IMR-90 (cell line): ENCODE measurements around the gene DHCR24.

Experiments
- CEBPB ChIP-seq: IDR thresholded peaks from 2 replicates; pipeline ENCODE4 v1.6.1; 2012; ENCODE audit warnings: low read depth, low read length, improper control_type of control experiment
- FOS ChIP-seq: fragments of 150-350 bp; IDR thresholded peaks from 2 replicates; pipeline ENCODE4 v1.6.1; 2016; ENCODE audit warnings: low read depth, low read length
- MAFK ChIP-seq: IDR thresholded peaks from 2 replicates; pipeline ENCODE4 v1.6.1; 2012; ENCODE audit warnings: low read depth, low read length, improper control_type of control experiment
- MAZ ChIP-seq: IDR thresholded peaks from 2 replicates; pipeline ENCODE4 v1.6.1; 2012; ENCODE audit warnings: low read depth, mild to moderate bottlenecking, low read length, improper control_type of control experiment, moderate library complexity, borderline replicate concordance
- MXI1 ChIP-seq: IDR thresholded peaks from 2 replicates; pipeline ENCODE4 v1.6.1; 2012; ENCODE audit warnings: low read depth, mild to moderate bottlenecking, low read length, moderate library complexity, borderline replicate concordance
- NFE2L2 ChIP-seq: fragments of 150-350 bp; IDR thresholded peaks from 2 replicates; pipeline ENCODE4 v1.6.1; 2016; ENCODE audit warnings: low read depth, mild to moderate bottlenecking, low read length
- POLR2A ChIP-seq: IDR thresholded peaks from 2 replicates; pipeline ENCODE4 v1.6.1; 2012; ENCODE audit warnings: mild to moderate bottlenecking, low read depth, low read length
- RAD21 ChIP-seq: IDR thresholded peaks from 2 replicates; pipeline ENCODE4 v1.6.1; 2012; ENCODE audit warnings: low read length, improper control_type of control experiment
- RCOR1 ChIP-seq: IDR thresholded peaks from 2 replicates; pipeline ENCODE4 v1.6.1; 2012; ENCODE audit warnings: mild to moderate bottlenecking, low read length, improper control_type of control experiment; ENCODE audit not compliant: insufficient replicate concordance
- RFX5 ChIP-seq: IDR thresholded peaks from 2 replicates; pipeline ENCODE4 v1.8.0; 2012; ENCODE audit warnings: low read depth, mild to moderate bottlenecking, low read length, moderate library complexity
- SMC3 ChIP-seq: fragments of 150-350 bp; IDR thresholded peaks from 2 replicates; pipeline ENCODE4 v1.6.1; 2016; ENCODE audit warnings: low read depth, mild to moderate bottlenecking, antibody characterized with exemption, low read length, moderate library complexity
- TF ChIP-seq, protein P1 (sequence below): conservative IDR thresholded peaks from 2 replicates; pipeline ENCODE4 v1.5.1; 2012; ENCODE audit warnings: mild to moderate bottlenecking, low read depth, low read length, improper control_type of control experiment
- TF ChIP-seq, protein P2 (sequence below): fragments of 150-350 bp; IDR thresholded peaks from 2 replicates; pipeline ENCODE4 v1.6.1; 2017; ENCODE audit warnings: mild to moderate bottlenecking, antibody characterized with exemption, low read length, low read depth

DNA sequence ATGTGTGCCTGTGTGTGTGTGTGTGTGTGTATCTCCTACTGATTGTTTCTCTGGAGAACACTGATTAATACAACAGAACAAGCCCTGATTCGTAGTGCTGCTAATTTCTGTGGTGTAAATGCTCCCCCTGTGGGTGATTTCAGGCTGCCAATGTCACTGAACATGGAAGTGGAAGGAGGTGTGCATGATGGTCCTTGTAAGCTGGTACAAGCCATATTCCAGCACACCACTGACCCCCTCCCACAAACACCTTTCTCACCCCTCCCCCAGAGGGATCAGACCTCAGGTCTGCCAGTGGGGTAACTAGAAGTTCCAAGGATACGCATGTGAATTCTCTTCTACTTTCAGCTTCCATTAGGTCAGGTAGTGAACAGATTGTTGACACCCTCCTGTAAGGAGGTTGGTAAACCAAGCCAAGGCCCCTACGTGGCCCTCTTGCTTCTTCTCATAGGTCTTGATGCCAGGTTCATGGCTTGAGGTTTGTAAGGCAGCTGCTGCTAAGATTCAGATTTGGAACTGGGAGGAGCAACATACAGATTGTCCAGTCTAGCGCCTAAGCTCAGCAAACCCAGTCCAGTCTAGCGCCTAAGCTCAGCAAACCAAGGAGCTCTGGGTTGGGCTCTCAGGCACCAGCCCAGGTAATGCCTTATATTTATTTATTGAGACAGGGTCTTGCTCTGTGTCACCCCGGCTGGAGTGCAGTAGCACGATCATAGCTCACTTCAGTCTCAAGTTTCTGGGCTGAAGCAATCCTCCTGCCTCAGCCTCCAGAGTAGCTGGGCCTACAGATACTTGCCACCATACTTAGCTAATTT, 38.7 kb downstream of the DHCR24 start:
- TF ChIP-seq, protein P1, sequence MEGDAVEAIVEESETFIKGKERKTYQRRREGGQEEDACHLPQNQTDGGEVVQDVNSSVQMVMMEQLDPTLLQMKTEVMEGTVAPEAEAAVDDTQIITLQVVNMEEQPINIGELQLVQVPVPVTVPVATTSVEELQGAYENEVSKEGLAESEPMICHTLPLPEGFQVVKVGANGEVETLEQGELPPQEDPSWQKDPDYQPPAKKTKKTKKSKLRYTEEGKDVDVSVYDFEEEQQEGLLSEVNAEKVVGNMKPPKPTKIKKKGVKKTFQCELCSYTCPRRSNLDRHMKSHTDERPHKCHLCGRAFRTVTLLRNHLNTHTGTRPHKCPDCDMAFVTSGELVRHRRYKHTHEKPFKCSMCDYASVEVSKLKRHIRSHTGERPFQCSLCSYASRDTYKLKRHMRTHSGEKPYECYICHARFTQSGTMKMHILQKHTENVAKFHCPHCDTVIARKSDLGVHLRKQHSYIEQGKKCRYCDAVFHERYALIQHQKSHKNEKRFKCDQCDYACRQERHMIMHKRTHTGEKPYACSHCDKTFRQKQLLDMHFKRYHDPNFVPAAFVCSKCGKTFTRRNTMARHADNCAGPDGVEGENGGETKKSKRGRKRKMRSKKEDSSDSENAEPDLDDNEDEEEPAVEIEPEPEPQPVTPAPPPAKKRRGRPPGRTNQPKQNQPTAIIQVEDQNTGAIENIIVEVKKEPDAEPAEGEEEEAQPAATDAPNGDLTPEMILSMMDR = no peak
- no peak for TF ChIP-seq SMC3
- TF ChIP-seq, protein P2, sequence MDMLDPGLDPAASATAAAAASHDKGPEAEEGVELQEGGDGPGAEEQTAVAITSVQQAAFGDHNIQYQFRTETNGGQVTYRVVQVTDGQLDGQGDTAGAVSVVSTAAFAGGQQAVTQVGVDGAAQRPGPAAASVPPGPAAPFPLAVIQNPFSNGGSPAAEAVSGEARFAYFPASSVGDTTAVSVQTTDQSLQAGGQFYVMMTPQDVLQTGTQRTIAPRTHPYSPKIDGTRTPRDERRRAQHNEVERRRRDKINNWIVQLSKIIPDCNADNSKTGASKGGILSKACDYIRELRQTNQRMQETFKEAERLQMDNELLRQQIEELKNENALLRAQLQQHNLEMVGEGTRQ = no peak
- no peak for TF ChIP-seq POLR2A
- TF ChIP-seq RFX5 = no peak
- TF ChIP-seq FOS = no peak
- TF ChIP-seq RAD21 = no peak
- no peak for TF ChIP-seq MAZ
- no peak for TF ChIP-seq MAFK
- TF ChIP-seq CEBPB = no peak
- TF ChIP-seq MXI1 = no peak
- TF ChIP-seq RCOR1 = no peak
- TF ChIP-seq NFE2L2 = no peak
